HG02798 (cell line): Measurements from ENCODE around the gene ITLN1.

Source experiments
- ATAC-seq: cut with Tn5 transposase; IDR thresholded peaks from one replicate; pipeline ENCODE4 v1.9.1; 2021; ENCODE audit warnings: mild to moderate bottlenecking; ENCODE audit not compliant: unreplicated experiment, poor library complexity

The ITLN1 gene

DNA sequence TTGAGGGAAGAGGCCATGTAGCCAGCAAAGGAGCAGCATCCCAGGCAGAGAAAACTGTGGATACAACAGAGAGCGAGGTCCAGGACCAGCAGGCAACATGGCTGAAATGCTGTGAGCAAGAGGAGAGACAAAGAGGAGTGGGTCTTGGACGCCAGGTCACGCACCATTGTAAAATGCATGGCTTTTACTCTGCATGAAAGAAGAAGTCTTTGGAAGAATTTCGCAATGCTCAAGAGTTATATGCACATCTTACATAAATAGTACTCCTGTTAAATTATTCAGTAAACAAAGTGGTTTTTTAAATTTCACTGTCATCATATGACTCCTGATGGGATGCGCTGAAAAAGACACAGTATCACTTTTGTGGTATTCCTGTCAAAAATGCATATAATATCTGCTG is 25.8 kb downstream of the ITLN1 start:
- no peak for ATAC-seq

- ATAC-seq = no peak
Measured at GRCh38 chr1:160858507-160858906, 26.5 kb downstream of the ITLN1 start.

DNA sequence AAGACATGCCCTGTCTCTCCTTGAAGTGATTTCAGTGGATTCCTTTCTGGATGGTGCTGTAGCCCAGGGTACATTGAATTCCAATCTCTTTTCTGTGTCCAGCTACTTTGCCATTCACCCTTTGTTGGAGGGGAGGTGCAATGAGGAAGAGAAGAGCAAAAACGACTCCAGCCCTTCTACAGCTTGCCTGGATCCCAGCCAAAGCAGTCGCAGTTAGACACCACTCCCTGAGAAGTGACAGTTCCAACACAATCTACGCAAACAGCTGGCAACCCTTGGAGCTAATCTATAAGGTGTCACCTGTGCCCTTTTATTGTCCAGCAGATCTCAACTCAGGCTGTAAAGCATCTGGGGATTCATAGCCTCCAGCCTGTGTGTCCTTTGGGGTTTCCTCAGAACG is 26.9 kb downstream of the ITLN1 start:
- ATAC-seq = no peak

GRCh38 chr1:160855181-160855981 is 29.6 kb downstream of the ITLN1 start:
- ATAC-seq = peak; percentile 65

DNA sequence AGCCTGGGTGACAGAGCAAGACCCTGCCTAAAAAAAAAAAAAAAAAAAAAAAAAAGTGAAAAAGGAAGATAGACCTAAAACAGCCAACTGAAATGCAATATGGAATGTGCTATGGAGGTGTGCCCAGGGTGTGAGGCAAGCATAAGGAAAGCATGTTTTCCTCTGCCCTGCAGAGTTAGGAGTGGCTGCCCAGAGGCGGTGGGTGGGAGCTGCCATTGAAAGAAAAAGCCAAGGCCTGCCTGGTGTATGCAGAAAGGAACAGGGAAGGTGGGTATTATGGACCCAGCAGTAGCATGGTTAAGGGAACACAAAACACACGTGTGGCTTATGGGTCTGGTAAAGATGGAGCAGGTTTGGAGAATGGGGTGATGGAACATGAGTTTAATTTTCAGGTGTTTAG is 31.2 kb downstream of the ITLN1 start:
- ATAC-seq = no peak

DNA sequence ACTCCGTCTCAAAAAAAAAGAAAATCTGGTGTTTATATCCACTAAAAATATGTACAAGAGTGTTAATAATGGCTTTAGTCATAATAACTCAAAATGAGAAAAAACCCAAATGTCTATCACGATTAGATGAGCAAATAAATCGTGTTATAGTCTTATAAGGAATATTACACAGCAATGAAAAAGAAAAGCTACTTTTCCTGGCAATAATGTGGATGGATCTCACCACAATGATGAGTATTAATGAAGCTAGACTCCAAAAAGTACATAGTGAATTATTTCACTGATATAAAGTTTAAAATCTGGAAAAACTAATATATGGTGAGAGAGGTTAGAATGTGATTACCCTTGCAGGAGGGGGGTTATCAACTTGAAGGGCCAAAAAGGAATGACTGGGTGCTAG is 32.0 kb downstream of the ITLN1 start:
- ATAC-seq = no peak

DNA sequence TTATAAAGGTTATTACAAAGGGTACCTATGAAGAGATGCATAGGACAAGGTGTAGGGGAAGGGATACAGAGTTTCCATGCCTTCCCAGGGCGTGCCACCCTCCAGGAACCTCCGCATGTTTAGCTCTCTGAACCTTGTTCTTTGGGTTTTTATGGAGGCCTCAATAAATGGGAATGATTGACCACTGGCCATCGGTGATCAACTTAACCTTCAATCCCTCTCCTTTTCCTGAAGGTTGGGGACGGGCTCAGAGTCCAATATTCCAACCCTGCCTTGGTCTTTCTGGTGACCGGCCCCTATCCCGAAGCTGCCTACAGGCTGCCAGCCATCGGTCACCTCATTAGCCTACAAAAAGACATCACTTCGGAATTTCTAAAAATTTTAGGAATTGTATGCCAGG is 34.0 kb downstream of the ITLN1 start:
- ATAC-seq = no peak

- ATAC-seq = no peak
Measured at GRCh38 chr1:160850541-160850940, 34.4 kb downstream of the ITLN1 start.

DNA sequence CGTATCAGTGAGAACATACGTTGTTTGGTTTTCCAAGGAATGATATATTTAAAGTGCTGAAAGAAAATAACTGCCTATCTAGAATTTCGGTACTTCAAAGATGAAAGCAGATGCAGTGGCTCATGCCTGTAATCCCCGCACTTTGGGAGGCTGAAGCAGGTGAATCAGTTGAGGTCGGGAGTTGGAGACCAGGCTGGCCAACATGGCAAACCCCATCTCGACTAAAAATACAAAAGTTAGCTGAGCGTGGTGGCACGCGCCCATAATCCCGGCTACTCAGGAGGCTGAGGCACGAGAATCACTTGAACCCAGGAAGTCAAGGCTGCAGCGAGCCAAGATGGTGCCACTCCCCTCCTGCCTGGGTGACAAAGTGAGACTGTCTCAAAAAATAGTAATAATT is 38.7 kb downstream of the ITLN1 start:
- no peak for ATAC-seq

DNA sequence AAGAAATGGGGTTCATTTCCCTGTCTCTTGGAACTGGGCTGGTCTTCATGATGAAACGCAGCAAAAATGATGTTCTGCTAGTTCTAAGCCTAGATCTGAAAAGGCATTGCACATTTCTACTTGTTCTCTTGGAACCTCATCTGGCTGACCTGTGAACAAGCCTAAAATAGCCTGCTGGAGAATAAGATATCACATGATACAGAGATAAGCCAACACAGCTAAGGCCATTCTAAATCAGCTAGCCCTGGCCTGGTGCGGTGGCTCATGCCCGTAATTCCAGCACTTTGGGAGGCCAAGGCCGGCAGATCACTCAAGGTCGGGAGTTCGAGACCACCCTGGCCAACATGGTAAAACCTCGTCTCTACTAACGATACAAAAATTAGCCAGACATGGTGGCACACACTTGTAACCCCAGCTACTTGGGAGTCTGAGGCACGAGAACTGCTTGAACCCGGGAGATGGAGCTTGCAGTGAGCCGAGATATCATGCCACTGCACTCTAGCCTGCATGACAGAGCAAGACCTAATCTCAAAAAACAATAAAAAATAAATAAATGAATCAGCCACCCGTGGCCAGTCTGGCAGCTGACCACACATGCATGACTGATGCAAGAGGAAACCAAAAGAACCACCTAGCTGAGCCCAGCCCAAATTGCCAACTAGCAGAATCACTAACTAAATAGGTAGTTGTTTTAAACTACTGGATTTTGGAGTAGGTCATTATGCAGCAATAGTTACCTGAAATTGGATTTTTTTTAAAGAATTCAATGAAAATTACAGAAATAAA is 40.3 kb downstream of the ITLN1 start:
- no peak for ATAC-seq

- no peak for ATAC-seq
Measured at GRCh38 chr1:160841079-160841478, 43.9 kb downstream of the ITLN1 start.

GRCh38 chr1:160839746-160840145 is 45.2 kb downstream of the ITLN1 start:
- no peak for ATAC-seq

DNA sequence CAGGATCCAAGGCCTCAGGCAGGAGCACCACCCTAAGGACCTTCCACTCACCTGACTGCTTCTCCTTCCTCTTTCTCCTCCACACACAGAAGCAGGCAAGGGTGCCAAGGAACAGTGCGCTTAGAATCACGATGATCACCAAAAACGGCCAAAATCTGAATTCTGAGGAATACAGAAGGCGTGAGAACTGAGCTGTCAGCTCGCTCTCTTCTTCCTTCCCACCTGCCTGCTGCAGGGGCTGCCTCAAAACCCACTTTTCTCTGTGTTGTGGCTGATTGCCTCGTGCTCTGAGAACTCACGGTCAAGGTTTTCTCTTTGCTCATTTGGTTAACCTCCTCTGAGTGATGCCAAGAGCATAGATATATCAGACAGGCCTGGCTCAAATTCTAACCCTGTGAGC is 46.1 kb downstream of the ITLN1 start:
- no peak for ATAC-seq

DNA sequence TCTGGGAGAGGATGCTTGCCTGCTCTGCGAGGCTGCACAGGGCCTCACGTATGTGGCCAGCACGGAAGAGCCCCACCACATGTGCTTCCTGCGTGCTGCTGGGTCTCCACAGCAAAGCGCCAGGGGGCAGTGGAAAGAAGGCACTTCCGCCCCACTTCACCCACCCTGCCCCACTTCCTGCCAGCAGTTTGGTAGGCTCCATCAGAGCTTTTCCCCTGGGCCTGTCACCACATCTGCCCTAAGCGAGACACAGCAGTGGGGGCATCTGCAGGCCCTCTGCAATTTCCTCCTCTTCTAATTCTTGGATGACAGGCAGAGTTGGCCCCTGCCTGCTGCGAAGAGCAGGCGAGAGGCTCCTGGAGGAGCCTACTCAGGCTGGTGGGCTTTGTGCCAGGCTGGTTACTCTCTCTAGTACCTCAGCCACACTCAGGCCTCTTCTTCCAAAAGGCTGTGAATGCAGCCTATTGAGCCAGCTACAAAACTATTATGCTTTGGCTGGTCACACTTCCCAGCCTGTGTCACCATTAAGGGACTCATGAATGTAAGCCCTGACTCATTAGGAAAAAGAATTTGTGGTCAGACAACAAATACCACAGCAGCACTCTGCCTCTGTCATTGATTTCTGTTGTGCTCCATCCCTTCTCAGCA is 47.3 kb downstream of the ITLN1 start:
- ATAC-seq = peak; percentile 75

- no peak for ATAC-seq
Measured at GRCh38 chr1:160836981-160837557, 47.9 kb downstream of the ITLN1 start.

DNA sequence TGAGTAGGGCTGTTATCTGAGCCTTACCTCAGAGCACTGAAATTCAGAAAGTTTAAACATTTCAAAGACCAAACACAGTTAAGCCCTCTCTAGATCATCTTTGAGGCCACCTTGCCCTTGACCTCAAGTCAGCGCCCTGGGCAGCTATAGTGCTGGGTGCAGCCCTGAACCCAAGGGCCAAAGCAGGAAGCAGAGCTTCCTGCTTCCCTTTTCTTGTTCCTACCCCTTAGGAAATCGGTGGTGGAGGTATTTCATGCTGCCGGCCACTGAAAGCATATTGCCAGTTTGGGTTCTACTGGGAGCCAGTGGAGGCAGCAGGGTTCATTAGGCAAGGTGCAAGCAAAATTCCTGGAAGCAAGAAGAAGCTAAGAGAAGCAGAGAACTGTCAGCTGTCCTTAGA is 48.4 kb downstream of the ITLN1 start:
- no peak for ATAC-seq

DNA sequence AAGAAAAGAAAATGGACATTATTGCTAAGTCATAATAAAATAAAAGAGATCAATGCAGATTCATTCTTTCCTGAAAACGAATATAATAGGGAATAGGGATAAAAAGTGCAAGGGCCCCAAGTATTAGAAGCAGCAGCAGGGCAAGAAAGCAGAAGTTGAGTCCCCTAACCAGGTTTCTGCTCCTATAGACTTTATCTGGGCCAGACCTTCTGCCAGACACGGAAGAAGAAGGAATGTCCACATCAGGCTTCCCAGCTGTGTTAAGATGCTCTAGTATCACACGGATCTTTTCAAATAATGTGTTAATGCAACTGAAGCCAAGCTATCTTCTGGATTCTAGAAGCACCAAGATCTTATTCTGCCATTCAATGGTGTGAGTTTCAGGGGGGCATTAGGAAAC is 49.2 kb downstream of the ITLN1 start:
- no peak for ATAC-seq

GRCh38 chr1:160834945-160835565 is 49.9 kb downstream of the ITLN1 start:
- no peak for ATAC-seq

DNA sequence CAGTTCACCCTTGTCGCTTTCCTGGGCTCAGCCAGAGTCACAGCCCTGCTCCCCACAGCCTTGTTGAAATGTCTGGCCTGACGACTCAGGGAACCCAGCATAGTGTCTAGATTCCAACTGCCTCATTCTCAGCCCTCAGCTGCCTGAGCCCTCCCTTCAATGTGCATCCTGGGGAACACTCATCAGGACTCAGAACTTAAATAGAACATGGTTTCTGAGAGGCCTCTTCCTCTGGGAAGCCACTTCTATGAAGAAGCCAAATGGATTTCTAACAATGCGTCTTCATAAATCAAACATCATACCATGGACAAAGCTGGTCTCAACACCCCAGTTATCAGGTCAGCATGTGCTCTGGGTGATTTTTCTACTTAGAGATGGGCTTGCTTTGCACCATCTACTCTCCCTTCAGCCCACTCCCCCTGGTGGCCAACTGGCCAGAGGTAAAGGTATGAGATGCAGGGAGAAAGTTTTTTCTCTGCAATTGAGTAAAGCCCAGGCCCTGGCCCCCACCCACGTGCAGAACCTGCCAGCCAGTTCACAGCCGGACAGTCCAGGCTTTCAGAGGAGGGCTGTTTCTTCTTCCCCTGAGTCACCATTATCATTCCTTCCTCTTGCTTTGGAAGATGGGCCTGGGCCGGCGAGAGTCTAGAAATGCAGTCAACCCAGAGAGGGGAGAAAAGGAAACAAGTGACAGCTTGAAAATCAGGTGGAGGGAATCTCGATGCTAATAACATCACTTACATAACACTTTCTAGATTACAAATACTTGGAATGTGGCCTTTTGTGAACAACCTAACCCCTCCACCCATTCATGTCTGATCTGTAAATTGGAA is 54.4 kb downstream of the ITLN1 start:
- no peak for ATAC-seq

DNA sequence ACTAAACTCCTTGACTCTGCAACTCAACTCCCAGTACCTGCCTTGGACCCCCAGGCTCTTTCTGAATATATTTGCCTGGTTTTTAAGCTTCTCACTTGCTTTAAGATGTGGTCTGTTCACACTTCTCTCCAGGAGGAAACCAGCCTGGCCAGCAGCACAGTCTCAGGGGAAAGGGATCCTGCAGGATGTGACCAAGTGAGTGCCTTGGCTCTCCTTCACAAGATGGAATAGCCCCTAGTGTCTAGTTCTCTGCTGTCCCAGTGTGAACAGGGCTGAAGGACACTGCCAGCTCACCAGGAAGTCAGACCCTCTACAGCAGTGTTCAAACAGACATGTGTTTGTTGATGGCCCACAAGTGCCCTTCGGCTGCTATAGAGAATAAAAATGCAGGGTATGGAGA is 55.2 kb downstream of the ITLN1 start:
- ATAC-seq = no peak
